HL-60/S4 treated with phorbol 12-myristate 13-acetate at 8.2 ng/mL for 4 days and 3 days (cell line): ENCODE measurements around the gene SOX5.

Source experiments
- in situ Hi-C: fragments of 300-500 bp; cut with MboI; formaldehyde crosslinking; loops from 2 replicates; pipeline ENCODE4 v1.15.0; 2022; ENCODE audit warnings: low sequenced_read_pairs

The SOX5 gene

GRCh38 chr12:23949348-23950209 is at the start of gene SOX5:
Gene SOX5 (minus strand): TSS chr12:23949670. CDS start chr12:23949601, 69 bp downstream.
- in situ Hi-C loops = no loop called here

- in situ Hi-C loops = no loop called here
These were observed 37.6 kb upstream of the SOX5 start for GRCh38 chr12:23987046-23987445.

GRCh38 chr12:23980826-23981225 is 31.4 kb upstream of the SOX5 start:
- in situ Hi-C loops = no loop called here

GRCh38 chr12:23964812-23965211 is 15.3 kb upstream of the SOX5 start:
- in situ Hi-C loops = no loop called here

- in situ Hi-C loops = no loop called here
These were observed 10.4 kb upstream of the SOX5 start for GRCh38 chr12:23959826-23960225.

- in situ Hi-C loops = no loop called here
These were observed 4.9 kb upstream of the SOX5 start for GRCh38 chr12:23954332-23954731.

- in situ Hi-C loops = no loop called here
These were observed 2.6 kb upstream of the SOX5 start for GRCh38 chr12:23952071-23952470.

- in situ Hi-C loops = no loop called here
These were observed 1.4 kb upstream of the SOX5 start for GRCh38 chr12:23950775-23951451.

- in situ Hi-C loops = no loop called here
These were observed 822 bp upstream of the SOX5 start for GRCh38 chr12:23950210-23950774.

GRCh38 chr12:23948291-23948690 is 1.2 kb downstream of the SOX5 start:
- in situ Hi-C loops = no loop called here

- in situ Hi-C loops = no loop called here
These were observed 2.1 kb downstream of the SOX5 start for GRCh38 chr12:23947395-23947794.

GRCh38 chr12:23945249-23945648 is 4.2 kb downstream of the SOX5 start:
- in situ Hi-C loops = no loop called here

- in situ Hi-C loops = no loop called here
These were observed 5.4 kb downstream of the SOX5 start for GRCh38 chr12:23944067-23944466.

GRCh38 chr12:23942841-23943240 is 6.6 kb downstream of the SOX5 start:
- in situ Hi-C loops = no loop called here

- in situ Hi-C loops = no loop called here
These were observed 7.7 kb downstream of the SOX5 start for GRCh38 chr12:23941780-23942179.

GRCh38 chr12:23938422-23938821 is 11.0 kb downstream of the SOX5 start:
- in situ Hi-C loops = no loop called here

GRCh38 chr12:23931176-23931575 is 18.3 kb downstream of the SOX5 start:
- in situ Hi-C loops = no loop called here

- in situ Hi-C loops = no loop called here
These were observed 18.9 kb downstream of the SOX5 start for GRCh38 chr12:23930599-23930998.

GRCh38 chr12:23929906-23930305 is 19.6 kb downstream of the SOX5 start:
- in situ Hi-C loops = no loop called here

- in situ Hi-C loops = no loop called here
These were observed 21.6 kb downstream of the SOX5 start for GRCh38 chr12:23927907-23928306.

GRCh38 chr12:23921099-23921856 is 28.2 kb downstream of the SOX5 start:
- in situ Hi-C loops = no loop called here
